Activated CD4-positive, alpha-beta T cell treated with anti-CD3 and anti-CD28 coated beads, Interleukin-2, amount 50 U/mL, for 1 hour (primary cell): ENCODE data around the gene U2AF1L4.
A peak's percentile ranks its signal among the peaks of the same experiment; 100 is the strongest.
"Not testable (repeated sequence)": the region's sequence is repeated elsewhere in the genome, so short reads cannot be mapped to it uniquely, and the experiment has no call there.

Experiments used
- DNase-seq: peaks from one replicate; pipeline ENCODE4 v3.0.0-alpha.2; 2020

The U2AF1L4 gene

GRCh38 chr19:35780058-35780457, 34.8 kb upstream of the U2AF1L4 start:
- DNase-seq, result no peak

- DNase-seq, result no peak
These were observed 33.8 kb upstream of the U2AF1L4 start for GRCh38 chr19:35779033-35779432.

GRCh38 chr19:35777961-35778360, 32.7 kb upstream of the U2AF1L4 start:
- no peak for DNase-seq

- DNase-seq, result no peak
These were observed 32.0 kb upstream of the U2AF1L4 start for GRCh38 chr19:35777086-35777841.

- DNase-seq, result no peak
These were observed 31.0 kb upstream of the U2AF1L4 start for GRCh38 chr19:35776102-35776788.

- peak; percentile 99 for DNase-seq
These were observed 30.3 kb upstream of the U2AF1L4 start, which contains the start of gene ARHGAP33 for GRCh38 chr19:35775298-35776101. TSS of gene ARHGAP33 (plus strand) at chr19:35775564. CDS start at chr19:35775659, 95 bp downstream.

- no peak for DNase-seq
These were observed 29.8 kb upstream of the U2AF1L4 start for GRCh38 chr19:35775046-35775297.

GRCh38 chr19:35774274-35775045, 29.2 kb upstream of the U2AF1L4 start:
- DNase-seq, result no peak

- DNase-seq, result no peak
These were observed 28.0 kb upstream of the U2AF1L4 start for GRCh38 chr19:35773020-35773806.

GRCh38 chr19:35772362-35772761, 27.1 kb upstream of the U2AF1L4 start:
- DNase-seq, result not testable (repeated sequence)

- no peak for DNase-seq
These were observed 22.8 kb upstream of the U2AF1L4 start for GRCh38 chr19:35768082-35768421.

- no peak for DNase-seq
These were observed 22.3 kb upstream of the U2AF1L4 start for GRCh38 chr19:35767288-35768081.

GRCh38 chr19:35766571-35767104, 21.4 kb upstream of the U2AF1L4 start:
- no peak for DNase-seq

GRCh38 chr19:35764432-35765315, 19.5 kb upstream of the U2AF1L4 start:
- DNase-seq, result no peak

- no peak for DNase-seq
These were observed 15.6 kb upstream of the U2AF1L4 start for GRCh38 chr19:35760711-35761349.

GRCh38 chr19:35759697-35760096, 14.5 kb upstream of the U2AF1L4 start:
- DNase-seq, result no peak

- peak; percentile 97 for DNase-seq
These were observed 12.8 kb upstream of the U2AF1L4 start, which contains the start of gene PROSER3 for GRCh38 chr19:35757749-35758608. TSS of gene PROSER3 (plus strand) at chr19:35758176. CDS start at chr19:35758216, 40 bp downstream.

GRCh38 chr19:35757231-35757748, 12.1 kb upstream of the U2AF1L4 start:
- no peak for DNase-seq
